AG09319 (cell line): ENCODE results near the gene GLRB.
"Not testable (repeated sequence)": the region's sequence is repeated elsewhere in the genome, so short reads cannot be mapped to it uniquely, and the experiment has no call there.

ENCODE experiments used
- DNase-seq: peaks from one replicate; pipeline ENCODE4 v3.0.0-alpha.2; 2010; ENCODE audit warnings: low read depth; ENCODE audit errors: extremely low read depth
- TF ChIP-seq, protein P1 (sequence below): IDR thresholded peaks from 2 replicates; pipeline ENCODE4 v1.5.1; 2011; ENCODE audit warnings: low read depth, mild to moderate bottlenecking, inconsistent platforms, low read length, moderate library complexity

GLRB gene

GRCh38 chr4:157052429-157053040 lies 23.4 kb upstream of the GLRB start:
- DNase-seq, result no peak

DNA sequence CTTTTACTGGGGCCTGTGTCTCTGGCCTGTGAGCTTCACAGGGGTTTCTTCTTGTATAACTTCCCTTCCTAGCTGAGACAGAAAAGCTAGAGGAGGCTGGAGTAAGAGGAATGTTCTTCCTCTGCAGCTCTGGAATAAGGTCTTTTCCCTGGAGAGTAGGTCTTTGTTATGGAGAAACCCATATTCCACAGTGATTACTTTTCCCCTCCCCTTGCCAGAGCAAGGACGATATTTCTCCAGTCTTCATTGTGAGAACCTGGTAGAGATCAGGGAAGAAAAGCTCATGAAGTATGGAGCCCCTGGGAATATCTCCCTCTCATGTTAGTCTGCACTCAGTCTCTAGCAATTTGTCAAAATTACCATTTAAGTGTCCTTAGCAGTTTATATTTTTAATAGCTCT lies 18.7 kb upstream of the GLRB start:
- no peak for DNase-seq
- TF ChIP-seq, protein P1, sequence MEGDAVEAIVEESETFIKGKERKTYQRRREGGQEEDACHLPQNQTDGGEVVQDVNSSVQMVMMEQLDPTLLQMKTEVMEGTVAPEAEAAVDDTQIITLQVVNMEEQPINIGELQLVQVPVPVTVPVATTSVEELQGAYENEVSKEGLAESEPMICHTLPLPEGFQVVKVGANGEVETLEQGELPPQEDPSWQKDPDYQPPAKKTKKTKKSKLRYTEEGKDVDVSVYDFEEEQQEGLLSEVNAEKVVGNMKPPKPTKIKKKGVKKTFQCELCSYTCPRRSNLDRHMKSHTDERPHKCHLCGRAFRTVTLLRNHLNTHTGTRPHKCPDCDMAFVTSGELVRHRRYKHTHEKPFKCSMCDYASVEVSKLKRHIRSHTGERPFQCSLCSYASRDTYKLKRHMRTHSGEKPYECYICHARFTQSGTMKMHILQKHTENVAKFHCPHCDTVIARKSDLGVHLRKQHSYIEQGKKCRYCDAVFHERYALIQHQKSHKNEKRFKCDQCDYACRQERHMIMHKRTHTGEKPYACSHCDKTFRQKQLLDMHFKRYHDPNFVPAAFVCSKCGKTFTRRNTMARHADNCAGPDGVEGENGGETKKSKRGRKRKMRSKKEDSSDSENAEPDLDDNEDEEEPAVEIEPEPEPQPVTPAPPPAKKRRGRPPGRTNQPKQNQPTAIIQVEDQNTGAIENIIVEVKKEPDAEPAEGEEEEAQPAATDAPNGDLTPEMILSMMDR, result no peak

More at GRCh38 chr4:157052429-157053040, 23.4 kb upstream of the GLRB start:
- TF ChIP-seq, protein P1, result no peak

DNA sequence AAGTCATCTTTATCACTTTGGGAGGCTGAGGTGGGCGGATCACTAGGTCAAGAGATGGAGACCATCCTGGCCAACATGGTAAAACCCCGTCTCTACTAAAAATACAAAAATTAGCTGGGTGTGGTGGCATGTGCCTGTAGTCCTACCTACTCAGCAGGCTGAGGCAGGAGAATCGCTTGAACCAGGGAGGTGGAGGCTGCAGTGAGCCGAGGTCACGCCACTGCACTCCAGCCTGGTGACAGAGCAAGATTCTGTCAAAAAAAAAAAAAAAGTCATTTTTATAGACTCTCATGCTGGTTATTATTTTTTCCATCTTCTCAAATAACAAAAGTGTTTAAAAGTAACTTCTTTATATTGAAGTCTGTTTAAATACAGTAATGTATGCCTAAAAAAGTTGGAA lies 17.1 kb upstream of the GLRB start:
- not testable (repeated sequence) for DNase-seq

DNA sequence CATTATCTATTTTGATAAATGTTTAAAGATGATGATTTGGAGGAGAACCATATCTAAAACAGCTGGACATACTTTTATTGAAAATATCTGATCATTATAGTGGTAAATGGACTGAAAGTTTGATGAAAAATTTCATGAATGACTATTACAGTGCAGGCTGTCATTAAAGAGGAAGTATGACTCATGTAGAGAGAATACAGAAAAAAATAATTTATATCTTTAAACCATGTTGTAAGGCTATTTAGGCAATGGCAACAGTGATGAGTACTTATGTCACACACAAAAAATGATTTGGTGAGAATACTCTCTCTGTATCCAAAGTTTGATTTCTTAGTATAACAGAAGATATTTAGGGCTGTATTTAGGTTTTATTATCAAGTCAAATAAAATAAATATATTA lies 3.9 kb upstream of the GLRB start:
- TF ChIP-seq, protein P1, result no peak

GRCh38 chr4:157075401-157075800 lies 549 bp upstream of the GLRB start:
- TF ChIP-seq, protein P1, result no peak
- no peak for DNase-seq

More for the DNA sequence above, 3.9 kb upstream of the GLRB start:
- no peak for DNase-seq

- no peak for DNase-seq
- TF ChIP-seq, protein P1, result no peak
Observed at GRCh38 chr4:157076578-157076947, 613 bp downstream of the GLRB start.

GRCh38 chr4:157079441-157079840 lies 3.5 kb downstream of the GLRB start:
- TF ChIP-seq, protein P1, result no peak
- DNase-seq, result no peak

DNA sequence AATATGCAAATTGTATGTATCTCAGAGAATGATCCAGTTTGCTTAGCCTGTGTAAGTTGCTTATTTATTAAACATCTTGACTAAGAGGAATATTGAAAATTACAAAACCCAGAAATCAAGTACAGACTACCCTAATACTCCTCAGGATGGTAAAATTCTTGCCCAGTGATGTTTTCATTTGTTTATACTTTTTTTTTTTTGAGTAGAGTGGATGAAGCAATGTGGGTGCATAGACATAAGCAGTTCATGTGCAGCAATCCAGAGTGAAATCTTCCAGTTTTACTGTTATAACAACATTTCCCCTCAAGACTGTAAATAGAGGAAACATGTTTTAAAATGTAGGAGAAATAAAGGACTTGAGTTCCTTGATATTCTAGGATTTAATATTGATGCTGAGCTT lies 4.7 kb downstream of the GLRB start:
- TF ChIP-seq, protein P1, result no peak
- DNase-seq, result no peak
